Measurements from ENCODE around the gene IL1RL2.

The IL1RL2 gene

DNA sequence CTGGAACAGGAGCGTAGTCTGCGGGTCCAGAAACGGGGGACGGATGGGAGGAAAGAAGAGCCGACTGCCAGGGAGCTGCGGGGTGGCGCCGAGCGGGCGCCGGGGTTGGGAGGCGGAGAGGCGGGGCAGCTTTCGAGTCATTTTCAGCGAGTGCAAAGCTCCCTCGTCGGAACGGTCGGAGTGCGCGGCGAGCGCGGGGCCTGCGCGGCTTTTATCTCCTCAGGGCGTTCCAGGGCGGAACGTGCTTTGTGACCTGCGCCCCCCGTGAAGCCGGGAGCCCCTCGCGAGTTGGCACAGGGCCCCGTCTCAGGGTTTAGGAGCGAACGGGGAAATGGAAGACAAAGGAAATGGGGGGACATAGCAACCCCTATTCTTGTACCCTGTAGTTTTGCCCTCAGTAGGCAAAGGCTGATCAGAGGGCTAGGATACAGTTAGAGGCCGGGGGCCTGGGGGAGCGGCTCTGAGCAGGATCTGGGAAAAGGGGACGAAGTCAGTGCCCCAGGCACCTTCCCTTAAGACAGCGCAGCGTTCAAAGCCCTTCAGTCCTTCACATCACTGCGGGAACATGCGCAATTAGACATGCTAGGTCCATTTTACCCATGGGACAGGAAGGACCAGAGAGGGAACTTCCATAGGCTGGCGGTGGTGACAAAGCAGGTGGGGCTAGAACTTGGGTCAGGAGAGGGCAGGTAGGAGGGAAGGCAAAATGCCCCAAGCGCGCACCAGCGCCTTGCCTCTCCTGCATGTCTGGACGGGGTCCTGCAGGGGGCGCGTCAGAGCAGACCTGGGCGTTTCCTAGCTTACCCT, 64.4 kb downstream of the IL1RL2 start:
- Histone ChIP-seq H3K9ac (ENCODE audit: low read depth, low read length) (peak overlapping the region; percentile 12; the same call in 1 of the 2 replicates), H3K4me1 (ENCODE audit: insufficient read depth, low read length) (no peaks in the 10 kb centered on the region), H3K36me3 (ENCODE audit: insufficient read depth, low read length) (no peaks in the 10 kb centered on the region), H3K9me3 (ENCODE audit: control insufficient read depth, insufficient read depth, low read length) (no peaks in the 10 kb centered on the region)

DNA sequence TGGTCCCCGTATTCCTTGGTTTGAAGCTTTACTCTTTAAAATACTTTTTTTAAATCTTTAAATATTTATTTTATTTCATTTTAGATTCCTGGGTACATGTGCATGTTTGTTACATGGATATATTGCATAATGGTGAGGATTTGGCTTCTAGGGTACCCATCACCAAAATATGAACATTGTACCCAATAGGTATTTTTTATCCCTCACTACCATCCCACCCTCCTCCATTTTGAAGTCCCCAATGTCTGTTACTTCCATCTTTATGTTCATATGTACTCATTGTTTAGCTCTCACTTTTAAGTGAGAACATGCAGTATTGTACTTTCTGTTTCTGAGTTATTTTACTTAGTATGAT, 65.0 kb downstream of the IL1RL2 start:
- no peaks in the 10 kb centered on the region for H3K36me3 ChIP-seq (ENCODE audit: insufficient read depth, low read length)
- H3K9me3 ChIP-seq (ENCODE audit: control insufficient read depth, insufficient read depth, low read length): no peaks in the 10 kb centered on the region
- H3K4me1 ChIP-seq (ENCODE audit: insufficient read depth, low read length): no peaks in the 10 kb centered on the region
- H3K9ac ChIP-seq (ENCODE audit: low read depth, low read length): no peak overlapping the region; the same call in 1 of the 2 replicates

DNA sequence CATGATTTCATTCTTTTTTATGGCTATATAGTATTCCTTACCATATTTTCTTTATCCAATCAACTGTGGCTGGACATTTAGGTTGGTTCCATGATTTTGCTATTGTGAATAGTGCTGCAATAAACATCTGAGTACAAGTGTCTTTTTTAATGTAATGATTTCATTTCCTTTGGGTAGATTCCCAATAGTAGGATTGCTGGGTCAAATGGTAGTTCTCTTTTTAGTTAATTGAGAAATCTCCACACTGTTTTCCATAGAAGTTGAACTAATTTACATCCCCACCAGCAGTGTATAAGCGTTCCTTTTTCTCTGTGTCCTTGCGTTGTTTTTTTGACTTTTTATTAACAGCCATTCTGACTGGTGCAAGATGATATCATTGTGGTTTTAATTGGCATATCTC, 65.4 kb downstream of the IL1RL2 start:
- Histone ChIP-seq H3K36me3 (ENCODE audit: insufficient read depth, low read length) (no peaks in the 10 kb centered on the region), H3K4me1 (ENCODE audit: insufficient read depth, low read length) (no peaks in the 10 kb centered on the region), H3K9ac (ENCODE audit: low read depth, low read length) (no peak overlapping the region), H3K9me3 (ENCODE audit: control insufficient read depth, insufficient read depth, low read length) (no peaks in the 10 kb centered on the region)

GRCh38 chr2:102253140-102253752, 66.4 kb downstream of the IL1RL2 start:
- Histone ChIP-seq H3K4me1 (ENCODE audit: insufficient read depth, low read length) (no peaks in the 10 kb centered on the region), H3K36me3 (ENCODE audit: insufficient read depth, low read length) (no peaks in the 10 kb centered on the region), H3K9me3 (ENCODE audit: control insufficient read depth, insufficient read depth, low read length) (no peaks in the 10 kb centered on the region), H3K9ac (ENCODE audit: low read depth, low read length) (no peak overlapping the region)

- H3K9ac ChIP-seq (ENCODE audit: low read depth, low read length): no peak overlapping the region
- no peaks in the 10 kb centered on the region for H3K4me1 ChIP-seq (ENCODE audit: insufficient read depth, low read length)
- no peaks in the 10 kb centered on the region for H3K36me3 ChIP-seq (ENCODE audit: insufficient read depth, low read length)
- H3K9me3 ChIP-seq (ENCODE audit: control insufficient read depth, insufficient read depth, low read length): no peaks in the 10 kb centered on the region
These were observed 66.9 kb downstream of the IL1RL2 start for GRCh38 chr2:102253753-102254150.

DNA sequence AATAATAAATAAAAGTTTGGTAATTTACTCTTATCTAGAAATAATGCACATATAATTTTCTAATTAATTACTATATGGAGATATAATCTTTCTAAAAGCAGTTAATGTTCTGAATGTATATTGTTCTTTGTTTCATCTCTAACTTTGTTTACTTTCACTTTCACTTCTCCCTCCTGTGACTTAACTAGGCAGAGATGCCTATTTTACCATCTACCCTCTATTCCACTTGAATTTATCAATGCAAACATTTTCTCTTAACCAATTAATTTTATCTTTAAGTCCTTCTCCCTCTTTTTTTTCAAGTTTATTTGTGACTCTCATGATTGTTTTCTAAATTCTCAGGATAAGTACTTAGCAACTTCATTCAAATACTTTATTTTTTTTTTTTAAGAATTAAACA, 69.5 kb downstream of the IL1RL2 start:
- Histone ChIP-seq H3K9ac (ENCODE audit: low read depth, low read length) (no peak overlapping the region), H3K4me1 (ENCODE audit: insufficient read depth, low read length) (no peaks in the 10 kb centered on the region), H3K36me3 (ENCODE audit: insufficient read depth, low read length) (no peaks in the 10 kb centered on the region), H3K9me3 (ENCODE audit: control insufficient read depth, insufficient read depth, low read length) (no peaks in the 10 kb centered on the region)

GRCh38 chr2:102256874-102257462, 70.1 kb downstream of the IL1RL2 start:
- Histone ChIP-seq H3K4me1 (ENCODE audit: insufficient read depth, low read length) (no peaks in the 10 kb centered on the region), H3K9me3 (ENCODE audit: control insufficient read depth, insufficient read depth, low read length) (no peaks in the 10 kb centered on the region), H3K9ac (ENCODE audit: low read depth, low read length) (no peak overlapping the region), H3K36me3 (ENCODE audit: insufficient read depth, low read length) (no peaks in the 10 kb centered on the region)

DNA sequence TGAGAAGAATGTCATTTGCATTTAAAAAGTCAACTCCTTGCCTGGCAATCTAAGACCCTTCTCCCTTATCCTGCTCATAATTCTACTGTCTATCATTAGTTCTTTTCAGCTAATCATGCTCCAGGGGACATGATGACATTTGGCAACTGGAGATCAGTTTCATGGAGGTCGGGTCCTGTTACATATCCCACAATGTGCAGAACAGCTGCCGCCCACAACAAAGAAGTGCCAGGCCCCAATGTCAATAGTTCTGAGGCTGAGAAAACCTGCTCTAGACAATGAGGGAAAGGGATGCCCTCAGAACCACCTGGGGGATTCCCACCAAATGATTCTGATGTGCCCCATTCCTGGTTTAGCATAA, 71.2 kb downstream of the IL1RL2 start:
- no peaks in the 10 kb centered on the region for H3K9me3 ChIP-seq (ENCODE audit: control insufficient read depth, insufficient read depth, low read length)
- H3K36me3 ChIP-seq (ENCODE audit: insufficient read depth, low read length): no peaks in the 10 kb centered on the region
- no peaks in the 10 kb centered on the region for H3K4me1 ChIP-seq (ENCODE audit: insufficient read depth, low read length)
- no peak overlapping the region for H3K9ac ChIP-seq (ENCODE audit: low read depth, low read length)

- Histone ChIP-seq H3K9me3 (ENCODE audit: control insufficient read depth, insufficient read depth, low read length) (no peaks in the 10 kb centered on the region), H3K36me3 (ENCODE audit: insufficient read depth, low read length) (no peaks in the 10 kb centered on the region), H3K4me1 (ENCODE audit: insufficient read depth, low read length) (no peaks in the 10 kb centered on the region), H3K9ac (ENCODE audit: low read depth, low read length) (no peak overlapping the region)
These were observed 71.7 kb downstream of the IL1RL2 start for GRCh38 chr2:102258386-102259074.

DNA sequence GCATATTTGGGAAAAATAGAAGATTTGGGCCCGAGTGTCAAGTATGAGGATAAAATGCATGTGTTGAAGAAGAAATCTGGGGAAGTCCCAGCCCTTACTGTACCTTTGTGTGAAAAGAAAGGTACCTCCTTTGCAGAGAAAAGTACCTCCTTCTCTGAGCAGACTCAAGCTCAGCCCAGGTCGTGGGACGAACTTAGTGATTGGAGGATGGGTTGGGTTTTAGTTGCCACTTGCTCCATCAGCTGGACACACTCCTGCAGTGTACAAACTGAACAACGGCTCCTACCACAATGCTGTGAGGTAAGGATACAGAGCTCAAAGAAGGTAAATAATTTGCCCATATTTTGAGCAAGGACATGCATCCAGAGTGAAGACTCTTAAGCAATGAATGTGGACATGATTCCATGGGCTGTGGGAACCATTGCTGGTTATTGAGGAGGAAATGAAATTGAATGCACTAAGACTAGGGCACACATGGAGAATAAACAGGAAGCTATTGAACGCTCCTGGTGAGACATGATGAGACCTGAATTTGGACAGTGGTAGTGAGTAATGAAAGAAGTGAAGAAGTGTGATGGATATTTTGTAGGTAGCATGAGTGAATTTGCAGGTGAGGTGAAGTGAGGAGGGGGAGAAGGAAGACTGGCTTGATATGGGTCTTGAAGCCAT, 74.8 kb downstream of the IL1RL2 start:
- no peaks in the 10 kb centered on the region for H3K36me3 ChIP-seq (ENCODE audit: insufficient read depth, low read length)
- peaks cover 3% of the 10 kb centered on the region; the same call in 1 of the 2 replicates for H3K4me1 ChIP-seq (ENCODE audit: insufficient read depth, low read length)
- no peaks in the 10 kb centered on the region for H3K9me3 ChIP-seq (ENCODE audit: control insufficient read depth, insufficient read depth, low read length)
- no peak overlapping the region for H3K9ac ChIP-seq (ENCODE audit: low read depth, low read length)

- Histone ChIP-seq H3K36me3 (ENCODE audit: insufficient read depth, low read length) (no peaks in the 10 kb centered on the region), H3K9me3 (ENCODE audit: control insufficient read depth, insufficient read depth, low read length) (no peaks in the 10 kb centered on the region), H3K4me1 (ENCODE audit: insufficient read depth, low read length) (peaks cover 3% of the 10 kb centered on the region; the same call in 1 of the 2 replicates), H3K9ac (ENCODE audit: low read depth, low read length) (no peak overlapping the region)
These were observed 75.7 kb downstream of the IL1RL2 start for GRCh38 chr2:102262216-102263129.

DNA sequence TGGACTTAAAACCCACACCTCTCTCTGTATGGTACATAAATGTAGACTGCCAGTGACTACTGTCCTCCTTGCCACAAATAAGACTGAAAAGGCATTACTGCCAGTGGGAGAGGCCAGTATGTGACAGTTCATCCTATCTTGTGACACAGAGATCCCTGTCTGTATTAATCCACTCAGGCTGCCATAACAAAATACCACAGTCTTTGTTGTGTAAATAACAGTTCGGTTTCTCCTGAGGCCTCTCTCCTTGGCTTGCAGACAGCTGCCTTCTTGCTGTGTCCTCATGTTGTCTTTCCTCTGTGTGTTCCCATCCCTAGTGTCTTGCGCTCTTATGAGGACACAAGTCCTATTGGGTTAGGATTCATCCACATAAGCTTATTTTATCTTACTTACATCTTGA, 78.1 kb downstream of the IL1RL2 start:
- Histone ChIP-seq H3K9ac (ENCODE audit: low read depth, low read length) (no peak overlapping the region), H3K4me1 (ENCODE audit: insufficient read depth, low read length) (peaks cover 3% of the 10 kb centered on the region; the same call in 1 of the 2 replicates), H3K36me3 (ENCODE audit: insufficient read depth, low read length) (no peaks in the 10 kb centered on the region), H3K9me3 (ENCODE audit: control insufficient read depth, insufficient read depth, low read length) (no peaks in the 10 kb centered on the region)

- Histone ChIP-seq H3K9ac (ENCODE audit: low read depth, low read length) (no peak overlapping the region), H3K9me3 (ENCODE audit: control insufficient read depth, insufficient read depth, low read length) (no peaks in the 10 kb centered on the region), H3K4me1 (ENCODE audit: insufficient read depth, low read length) (peaks cover 3% of the 10 kb centered on the region; the same call in 1 of the 2 replicates), H3K36me3 (ENCODE audit: insufficient read depth, low read length) (no peaks in the 10 kb centered on the region)
These were observed 79.4 kb downstream of the IL1RL2 start for GRCh38 chr2:102266204-102266603.
